MM.1S (cell line): ENCODE results near the gene EPHX1.

ENCODE experiments used
- CTCF ChIP-seq: fragments of 300-600 bp; sonication (generic); IDR thresholded peaks from 2 replicates; pipeline ENCODE4 v1.5.1; 2016; ENCODE audit warnings: antibody characterized with exemption, low read length, mixed read lengths
- EZH2 ChIP-seq: fragments of 300-600 bp; sonication (generic); optimal IDR thresholded peaks from 2 replicates; pipeline ENCODE3; 2017; ENCODE audit warnings: low read depth, mild to moderate bottlenecking, antibody characterized with exemption, low read length, mixed read lengths
- EZH2phosphoT487 ChIP-seq: fragments of 300-600 bp; sonication (generic); IDR thresholded peaks from 2 replicates; pipeline ENCODE4 v1.6.1; 2018; ENCODE audit warnings: antibody characterized with exemption, low read length

- TF ChIP-seq CTCF, result no peak
- TF ChIP-seq EZH2, result no peak
- TF ChIP-seq EZH2phosphoT487, result no peak
Measured at GRCh38 chr1:225816643-225817538, 7.0 kb downstream of the EPHX1 start.
